ENCODE results near the gene OPCML.
A peak's percentile ranks its signal among the peaks of the same experiment; 100 is the strongest.

Gene OPCML

GRCh38 chr11:133086518-133086917 is 445.8 kb downstream of the OPCML start:
- TF ChIP-seq CSRNP3 (CRISPR knock-in tag; IDR thresholded peaks at IDR 0.05), result no peak
- no peak for TF ChIP-seq SNAI2 (CRISPR knock-in tag; IDR thresholded peaks at IDR 0.05)
- TF ChIP-seq ESRRG (CRISPR knock-in tag; IDR thresholded peaks at IDR 0.05), result no peak
- TF ChIP-seq ARNTL (CRISPR knock-in tag; IDR thresholded peaks at IDR 0.05; ENCODE audit: borderline replicate concordance, low read depth), result no peak
- no peak for ATAC-seq

- peak; percentile 92 for ATAC-seq
- TF ChIP-seq ARNTL (CRISPR knock-in tag; IDR thresholded peaks at IDR 0.05; ENCODE audit: borderline replicate concordance, low read depth), result no peak
- no peak for TF ChIP-seq CREB5 (CRISPR knock-in tag; IDR thresholded peaks at IDR 0.05; ENCODE audit: low read depth)
- TF ChIP-seq RARB (CRISPR knock-in tag; IDR thresholded peaks at IDR 0.05), result no peak
- no peak for TF ChIP-seq POU6F1 (CRISPR knock-in tag; IDR thresholded peaks at IDR 0.05; ENCODE audit: borderline replicate concordance, low read depth)
- no peak for TF ChIP-seq ZFP30 (CRISPR knock-in tag; IDR thresholded peaks at IDR 0.05)
- no peak for TF ChIP-seq ISL1 (CRISPR knock-in tag; IDR thresholded peaks at IDR 0.05)
- TF ChIP-seq BACH2 (CRISPR knock-in tag; IDR thresholded peaks at IDR 0.05; ENCODE audit: borderline replicate concordance), result no peak
- TF ChIP-seq TOX (CRISPR knock-in tag; IDR thresholded peaks at IDR 0.05; ENCODE audit: borderline replicate concordance), result no peak
- TF ChIP-seq GLIS3 (CRISPR knock-in tag; IDR thresholded peaks at IDR 0.05), result no peak
- no peak for TF ChIP-seq PATZ1 (CRISPR knock-in tag; IDR thresholded peaks at IDR 0.05; ENCODE audit: borderline replicate concordance)
- TF ChIP-seq ZC3H10 (CRISPR knock-in tag; IDR thresholded peaks at IDR 0.05), result no peak
- no peak for TF ChIP-seq ZNF70 (CRISPR knock-in tag; IDR thresholded peaks at IDR 0.05)
- TF ChIP-seq ESRRG (CRISPR knock-in tag; IDR thresholded peaks at IDR 0.05), result no peak
- no peak for TF ChIP-seq TCF4 (CRISPR knock-in tag; IDR thresholded peaks at IDR 0.05; ENCODE audit: borderline replicate concordance)
- TF ChIP-seq CSDC2 (CRISPR knock-in tag; IDR thresholded peaks at IDR 0.05), result no peak
- TF ChIP-seq OSR1 (CRISPR knock-in tag; IDR thresholded peaks at IDR 0.05), result no peak
- TF ChIP-seq ZNF565 (CRISPR knock-in tag; conservative IDR thresholded peaks at IDR 0.05; ENCODE audit: low read depth), result no peak
- no peak for TF ChIP-seq CSRNP3 (CRISPR knock-in tag; IDR thresholded peaks at IDR 0.05)
- TF ChIP-seq PPARA (CRISPR knock-in tag; IDR thresholded peaks at IDR 0.05; ENCODE audit: borderline replicate concordance), result no peak
These were observed 449.3 kb downstream of the OPCML start for GRCh38 chr11:133082841-133083488.

GRCh38 chr11:133082453-133082781 is 449.9 kb downstream of the OPCML start:
- no peak for TF ChIP-seq OSR1 (CRISPR knock-in tag; IDR thresholded peaks at IDR 0.05)
- TF ChIP-seq TCF4 (CRISPR knock-in tag; IDR thresholded peaks at IDR 0.05; ENCODE audit: borderline replicate concordance), result no peak
- ATAC-seq, result no peak

- ATAC-seq, result no peak
- TF ChIP-seq RARB (CRISPR knock-in tag; IDR thresholded peaks at IDR 0.05) (no peak), ZNF70 (CRISPR knock-in tag; IDR thresholded peaks at IDR 0.05) (no peak), ISL1 (CRISPR knock-in tag; IDR thresholded peaks at IDR 0.05) (no peak), OSR1 (CRISPR knock-in tag; IDR thresholded peaks at IDR 0.05) (no peak), ZNF8 (CRISPR knock-in tag; IDR thresholded peaks at IDR 0.05) (no peak), ZFP3 (CRISPR knock-in tag; IDR thresholded peaks at IDR 0.05) (no peak), CSRNP3 (CRISPR knock-in tag; IDR thresholded peaks at IDR 0.05) (no peak), POU6F1 (CRISPR knock-in tag; IDR thresholded peaks at IDR 0.05; ENCODE audit: borderline replicate concordance, low read depth) (no peak), ZFP30 (CRISPR knock-in tag; IDR thresholded peaks at IDR 0.05) (no peak), GLIS3 (CRISPR knock-in tag; IDR thresholded peaks at IDR 0.05) (no peak), ZC3H10 (CRISPR knock-in tag; IDR thresholded peaks at IDR 0.05) (no peak), CREB5 (CRISPR knock-in tag; IDR thresholded peaks at IDR 0.05; ENCODE audit: low read depth) (no peak)
These were observed 450.4 kb downstream of the OPCML start for GRCh38 chr11:133081730-133082452.

Data from SK-N-SH treated with all-trans-retinoic acid at 6 μM for 48 hours (cell line).